Activated T-cell treated with anti-CD3 and anti-CD28 coated beads for 1 hour (primary cell): ENCODE data around the gene GNG7.
A peak's percentile ranks its signal among the peaks of the same experiment; 100 is the strongest.
"Not testable (repeated sequence)": the region's sequence is repeated elsewhere in the genome, so short reads cannot be mapped to it uniquely, and the experiment has no call there.

Experiments used
- DNase-seq: peaks from one replicate; pipeline ENCODE4 v3.0.0-alpha.2; 2020; ENCODE audit warnings: low read depth

Gene GNG7

GRCh38 chr19:2600914-2601870 lies 101.3 kb downstream of the GNG7 start:
- DNase-seq: no peak

GRCh38 chr19:2594319-2594718 lies 108.2 kb downstream of the GNG7 start:
- DNase-seq: no peak

- DNase-seq: no peak
Measured at GRCh38 chr19:2592824-2593223, 109.7 kb downstream of the GNG7 start.

- no peak for DNase-seq
Measured at GRCh38 chr19:2591537-2592291, 110.8 kb downstream of the GNG7 start.

GRCh38 chr19:2590630-2591399 lies 111.7 kb downstream of the GNG7 start:
- DNase-seq: no peak

GRCh38 chr19:2589441-2589840 lies 113.1 kb downstream of the GNG7 start:
- no peak for DNase-seq

- DNase-seq: no peak
Measured at GRCh38 chr19:2588081-2588777, 114.3 kb downstream of the GNG7 start.

- no peak for DNase-seq
Measured at GRCh38 chr19:2587001-2587719, 115.3 kb downstream of the GNG7 start.

- no peak for DNase-seq
Measured at GRCh38 chr19:2586196-2586595, 116.3 kb downstream of the GNG7 start.

GRCh38 chr19:2584002-2584401 lies 118.5 kb downstream of the GNG7 start:
- DNase-seq: no peak

GRCh38 chr19:2582984-2583956 lies 119.2 kb downstream of the GNG7 start:
- DNase-seq: no peak

GRCh38 chr19:2580396-2580795 lies 122.1 kb downstream of the GNG7 start:
- DNase-seq: not testable (repeated sequence)

GRCh38 chr19:2579678-2580280 lies 122.7 kb downstream of the GNG7 start:
- DNase-seq: no peak

- peak; percentile 49 for DNase-seq
Measured at GRCh38 chr19:2578901-2579677, 123.4 kb downstream of the GNG7 start.

GRCh38 chr19:2578391-2578890 lies 124.1 kb downstream of the GNG7 start:
- DNase-seq: no peak

GRCh38 chr19:2577722-2578335 lies 124.7 kb downstream of the GNG7 start:
- DNase-seq: no peak

GRCh38 chr19:2575734-2576481 lies 126.6 kb downstream of the GNG7 start:
- DNase-seq: no peak
